H9 (cell line): ENCODE measurements around the gene TCOF1. TPM values are rescaled to one million over a fixed set of nuclear protein-coding genes. Genes with fewer than 3 reads are reported as not detected.

Experiments used
- DNase-seq: peaks from one replicate; pipeline ENCODE4 v3.0.0-alpha.2; 2017
- H2AFZ ChIP-seq: one replicate; pipeline ENCODE4 v1.6.1; 2013; ENCODE audit warnings: mild to moderate bottlenecking, low read length, control low read depth, moderate library complexity
- H2AK5ac ChIP-seq: 2 replicates; pipeline ENCODE4 v1.6.1; 2013; ENCODE audit warnings: low read length, control low read depth, mixed read lengths; ENCODE audit not compliant: insufficient read length
- H2BK120ac ChIP-seq: one replicate; pipeline ENCODE4 v1.6.1; 2013; ENCODE audit warnings: low read depth, mild to moderate bottlenecking, low read length, control low read depth, inconsistent platforms; ENCODE audit not compliant: poor library complexity, severe bottlenecking
- H2BK12ac ChIP-seq: 2 replicates; pipeline ENCODE4 v1.6.1; 2013; ENCODE audit warnings: low read length, control low read depth, mixed read lengths, low read depth; ENCODE audit not compliant: insufficient read length
- H2BK15ac ChIP-seq: 2 replicates; pipeline ENCODE4 v1.6.1; 2013; ENCODE audit warnings: low read depth, low read length, control low read depth
- H2BK20ac ChIP-seq: one replicate; pipeline ENCODE4 v1.6.1; 2013; ENCODE audit warnings: low read depth, mild to moderate bottlenecking, low read length, control low read depth, inconsistent platforms; ENCODE audit not compliant: poor library complexity, severe bottlenecking
- H2BK5ac ChIP-seq: 2 replicates; pipeline ENCODE4 v1.6.1; 2013; ENCODE audit warnings: low read length, control low read depth, mixed read lengths; ENCODE audit not compliant: insufficient read length
- H3K14ac ChIP-seq: 2 replicates; pipeline ENCODE4 v1.6.1; 2013; ENCODE audit warnings: low read length, control low read depth; ENCODE audit not compliant: insufficient read depth
- H3K18ac ChIP-seq: 2 replicates; pipeline ENCODE4 v1.6.1; 2013; ENCODE audit warnings: low read depth, mild to moderate bottlenecking, mixed read lengths, low read length, control low read depth; ENCODE audit not compliant: insufficient read length
- H3K23ac ChIP-seq: 2 replicates; pipeline ENCODE4 v1.6.1; 2013; ENCODE audit warnings: low read length, control low read depth, mixed read lengths, low read depth; ENCODE audit not compliant: insufficient read length
- H3K23me2 ChIP-seq: 2 replicates; pipeline ENCODE4 v1.6.1; 2013; ENCODE audit warnings: low read depth, mild to moderate bottlenecking, mixed read lengths, low read length, control low read depth; ENCODE audit not compliant: insufficient read length, poor library complexity, severe bottlenecking
- H3K27ac ChIP-seq: 2 replicates; pipeline ENCODE4 v1.5.1; 2013; ENCODE audit warnings: low read length, control low read depth, mixed read lengths, low read depth; ENCODE audit not compliant: insufficient read length
- H3K27me3 ChIP-seq: 2 replicates; pipeline ENCODE4 v1.6.1; 2013; ENCODE audit warnings: low read length, control low read depth, inconsistent platforms; ENCODE audit not compliant: insufficient read depth
- H3K4ac ChIP-seq: 2 replicates; pipeline ENCODE4 v1.6.1; 2013; ENCODE audit warnings: low read depth, mild to moderate bottlenecking, control low read depth, inconsistent platforms, low read length, moderate library complexity
- H3K4me1 ChIP-seq: 2 replicates; pipeline ENCODE4 v1.6.1; 2013; ENCODE audit warnings: low read length, control low read depth, inconsistent platforms; ENCODE audit not compliant: insufficient read depth
- H3K4me2 ChIP-seq: 2 replicates; pipeline ENCODE4 v1.6.1; 2013; ENCODE audit warnings: low read length, control low read depth, mixed read lengths; ENCODE audit not compliant: insufficient read length, insufficient read depth
- H3K56ac ChIP-seq: 2 replicates; pipeline ENCODE4 v1.6.1; 2013; ENCODE audit warnings: low read depth, mild to moderate bottlenecking, mixed read lengths, low read length, control low read depth; ENCODE audit not compliant: insufficient read length
- H3K79me1 ChIP-seq: 2 replicates; pipeline ENCODE4 v1.6.1; 2013; ENCODE audit warnings: low read depth, mild to moderate bottlenecking, moderate library complexity, low read length, control low read depth, inconsistent platforms; ENCODE audit not compliant: insufficient read depth, poor library complexity, severe bottlenecking
- H3K79me2 ChIP-seq: 2 replicates; pipeline ENCODE4 v1.6.1; 2013; ENCODE audit warnings: low read length, control low read depth, inconsistent platforms; ENCODE audit not compliant: insufficient read depth
- H3K9ac ChIP-seq: 2 replicates; pipeline ENCODE4 v1.6.1; 2013; ENCODE audit warnings: low read length, control low read depth, mixed read lengths; ENCODE audit not compliant: insufficient read length; ENCODE audit errors: extremely low read depth
- H3K9me3 ChIP-seq: one replicate; pipeline ENCODE4 v1.6.1; 2013; ENCODE audit warnings: low read depth, low read length, inconsistent platforms; ENCODE audit not compliant: control insufficient read depth
- H3T11ph ChIP-seq: one replicate; pipeline ENCODE4 v1.6.1; 2013; ENCODE audit warnings: mild to moderate bottlenecking, low read length, control low read depth, inconsistent platforms
- H4K20me1 ChIP-seq: one replicate; pipeline ENCODE4 v1.6.1; 2013; ENCODE audit not compliant: control insufficient read depth, insufficient read length, insufficient read depth
- H4K5ac ChIP-seq: 2 replicates; pipeline ENCODE4 v1.6.1; 2013; ENCODE audit warnings: low read depth, mild to moderate bottlenecking, mixed read lengths, low read length, control low read depth; ENCODE audit not compliant: insufficient read length
- H4K8ac ChIP-seq: replicated peaks from 2 replicates; pipeline ENCODE4 v1.6.1; 2013; ENCODE audit warnings: low read length, control low read depth, mixed read lengths, low read depth; ENCODE audit not compliant: insufficient read length
- H4K91ac ChIP-seq: 2 replicates; pipeline ENCODE4 v1.6.1; 2013; ENCODE audit warnings: low read depth, mild to moderate bottlenecking, moderate library complexity, mixed read lengths, low read length, control low read depth; ENCODE audit not compliant: insufficient read length
- H3K27ac Mint-ChIP-seq, 3 experiments: 2 replicates in 2 of 3; 3 replicates in 1 of 3; pipeline ENCODE4 v1.8.0; 2020 to 2021; ENCODE audit warnings: mixed read lengths in 3 of 3, mild to moderate bottlenecking in 1 of 3, moderate library complexity in 1 of 3
- H3K27me3 Mint-ChIP-seq: 2 replicates; pipeline ENCODE4 v1.8.0; 2021; ENCODE audit warnings: low read depth, mild to moderate bottlenecking, moderate library complexity, mixed read lengths
- H3K36me3 Mint-ChIP-seq, 3 experiments: 2 replicates in 2 of 3; 3 replicates in 1 of 3; pipeline ENCODE4 v1.8.0; 2020 to 2021; ENCODE audit warnings: low read depth in 3 of 3, mixed read lengths in 3 of 3; ENCODE audit not compliant: insufficient read depth in 1 of 3
- H3K4me1 Mint-ChIP-seq, 2 experiments: 2 replicates each; pipeline ENCODE4 v1.8.0; 2020; ENCODE audit warnings: mixed read lengths in 2 of 2
- H3K4me3 Mint-ChIP-seq, 2 experiments: 2 replicates in 1 of 2; 3 replicates in 1 of 2; pipeline ENCODE4 v1.8.0; 2020 to 2021; ENCODE audit warnings: mild to moderate bottlenecking in 2 of 2, mixed read lengths in 2 of 2, moderate library complexity in 1 of 2
- H3K9me3 Mint-ChIP-seq, 2 experiments: 2 replicates in 1 of 2; 3 replicates in 1 of 2; pipeline ENCODE4 v1.8.0; 2020; ENCODE audit warnings: mild to moderate bottlenecking in 2 of 2, mixed read lengths in 2 of 2, moderate library complexity in 1 of 2
- CTCF ChIP-seq: fragments of 200-600 bp; sonication (generic); conservative IDR thresholded peaks from 3 replicates; pipeline ENCODE4 v1.8.0; 2021; ENCODE audit warnings: antibody characterized with exemption, mild to moderate bottlenecking
- WGBS: extraction: QIAGEN DNeasy Blood & Tissue Kit; methylation state at CpG from one replicate; pipeline ENCODE4 v1.1.7; 2013; ENCODE audit warnings: missing lambda C conversion rate, low lambda C conversion rate, mixed read lengths; ENCODE audit not compliant: insufficient read length; ENCODE audit errors: extremely low coverage; 5-methylcytosine and 5-hydroxymethylcytosine counted together
- total RNA-seq: library from RNA; stranded (reverse); gene quantifications from 2 replicates; pipeline ENCODE4 v1.2.1, GENCODE V29; 2021

Gene TCOF1
- total RNA-seq, 1 experiment from 2014 or later = 128 TPM

GRCh38 chr5:150312518-150312917 is 45.0 kb upstream of the TCOF1 start:
- H2AFZ ChIP-seq = no peak overlapping the region
- H3K4me1 ChIP-seq = no peaks in the 10 kb centered on the region
- no peak overlapping the region for H4K8ac ChIP-seq
- H3K18ac ChIP-seq = no peak overlapping the region
- H2AK5ac ChIP-seq = no peak overlapping the region
- Mint-ChIP-seq H3K4me1 (peaks cover 15 to 18% of the 10 kb centered on the region in 2 experiments), H3K36me3 (no peaks in the 10 kb centered on the region), H3K9me3 (no peaks in the 10 kb centered on the region), H3K4me3 (no peak overlapping the region), H3K27ac (no peak overlapping the region), H3K27me3 (peaks cover 5% of the 10 kb centered on the region)
- no peak overlapping the region for H3K4me2 ChIP-seq
- no peak overlapping the region for H2BK20ac ChIP-seq
- no peak overlapping the region for H2BK120ac ChIP-seq
- H3T11ph ChIP-seq = no peak overlapping the region
- H4K5ac ChIP-seq = no peak overlapping the region
- no peaks in the 10 kb centered on the region for H3K79me1 ChIP-seq
- no peak overlapping the region for H2BK5ac ChIP-seq
- no peak overlapping the region for H3K4ac ChIP-seq
- no peak overlapping the region for H3K56ac ChIP-seq
- H3K27me3 ChIP-seq = no peaks in the 10 kb centered on the region
- no peak overlapping the region for H2BK12ac ChIP-seq
- H3K23me2 ChIP-seq = no peaks in the 10 kb centered on the region
- no peak overlapping the region for H3K14ac ChIP-seq
- H4K20me1 ChIP-seq = no peaks in the 10 kb centered on the region
- TF ChIP-seq CTCF = no peak
- H3K9ac ChIP-seq = no peak overlapping the region
- no CpG with 5 or more reads among the region's 6 CpGs for WGBS
- H2BK15ac ChIP-seq = no peak overlapping the region
- no peak overlapping the region for H3K27ac ChIP-seq
- DNase-seq = no peak
- H3K23ac ChIP-seq = no peak overlapping the region
- H3K79me2 ChIP-seq = no peaks in the 10 kb centered on the region
- H4K91ac ChIP-seq = no peak overlapping the region
- no peaks in the 10 kb centered on the region for H3K9me3 ChIP-seq
